NCI-H774 (cell line): ENCODE results near the gene BROX.

Experiments used
- DNase-seq: peaks from one replicate; lab custom pipeline; 2025; lab: John Stamatoyannopoulos, UW

BROX gene

DNA sequence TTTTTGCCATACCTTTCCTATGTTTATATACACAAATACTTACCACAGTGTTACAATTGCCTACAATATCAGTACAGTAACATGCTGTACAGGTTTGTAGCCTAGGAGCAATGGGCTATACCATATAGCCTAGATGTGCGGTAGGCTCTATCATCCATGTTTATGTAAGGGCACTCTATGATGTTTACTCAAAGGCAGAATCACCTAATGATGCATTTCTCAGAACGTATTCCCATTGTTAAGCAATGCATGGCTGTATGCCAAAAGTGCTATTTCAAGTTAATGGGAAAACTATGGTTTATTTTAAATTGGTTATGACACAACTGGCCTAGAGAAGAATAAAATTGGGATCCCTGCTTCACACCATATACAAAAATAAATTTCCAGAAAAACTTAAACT is 65.6 kb downstream of the BROX start:
- DNase-seq = peak; percentile 53

- no peak for DNase-seq
Measured at GRCh38 chr1:222781251-222781650, 68.9 kb downstream of the BROX start.

DNA sequence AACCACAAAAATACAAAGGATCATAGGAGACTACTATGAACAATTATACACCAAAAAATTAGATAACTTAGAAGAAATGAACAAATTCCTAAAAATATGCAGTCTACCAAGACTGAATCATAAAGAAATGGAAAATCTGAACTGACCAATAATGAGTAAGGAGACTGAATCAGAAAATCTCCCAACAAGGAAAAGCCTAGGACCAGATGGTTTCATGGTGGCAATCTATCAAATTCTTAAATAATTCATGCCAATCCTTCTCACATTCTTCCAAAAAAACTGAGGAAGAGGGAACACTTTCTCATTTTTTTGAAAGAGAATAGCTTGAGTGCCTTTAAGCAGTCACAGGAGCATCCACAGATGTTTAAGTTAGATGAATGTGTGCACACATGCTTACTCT is 70.7 kb downstream of the BROX start:
- DNase-seq = no peak

GRCh38 chr1:222784371-222784770 is 72.0 kb downstream of the BROX start:
- no peak for DNase-seq
